Glomerular endothelial cell (primary cell): ENCODE measurements around the gene YIPF1. TPM values are rescaled to one million over a fixed set of nuclear protein-coding genes. Genes with fewer than 3 reads are reported as not detected.

ENCODE experiments used
- total RNA-seq: library from RNA; depleted of rRNA; stranded (reverse); fragments of >200 nt; gene quantifications from 2 replicates; pipeline ENCODE4 v1.2.3, GENCODE V29; 2015

YIPF1 gene
- total RNA-seq, 1 donor from 2014 or later: 29.3 TPM

Other genes starting within 250 kb of the YIPF1 start
- 0.82 and 1.6 TPM in 2 replicates for gene GLIS1, start 150.6 kb downstream of the YIPF1 start, total RNA-seq
- gene NDC1, start 51.5 kb downstream of the YIPF1 start, total RNA-seq: 10.7 and 15.6 TPM in 2 replicates
- not detected in 2 replicates for gene DIO1, start 4.4 kb upstream of the YIPF1 start, total RNA-seq
- 11.0 and 19.1 TPM in 2 replicates for gene IFT25, start 55.9 kb upstream of the YIPF1 start, total RNA-seq
- 23.1 and 32.0 TPM in 2 replicates for gene LRRC42, start 56.6 kb upstream of the YIPF1 start, total RNA-seq
- gene LDLRAD1, start 128.4 kb upstream of the YIPF1 start, total RNA-seq: not detected in 2 replicates
- gene TMEM59, start 163.4 kb upstream of the YIPF1 start, total RNA-seq: 185 and 238 TPM in 2 replicates
- gene TCEANC2, start 163.8 kb upstream of the YIPF1 start, total RNA-seq: 3.1 and 3.7 TPM in 2 replicates